Naive thymus-derived CD4-positive, alpha-beta T cell (primary cell): Measurements from ENCODE around the gene DIS3L2. TPM values are rescaled to one million over a fixed set of nuclear protein-coding genes. Genes with fewer than 3 reads are reported as not detected.
"Not testable (repeated sequence)": the region's sequence is repeated elsewhere in the genome, so short reads cannot be mapped to it uniquely, and the experiment has no call there.

ENCODE experiments used
- ATAC-seq: fragments of 150-1000 bp; cut with Tn5 transposase; 2 replicates; pipeline ENCODE4 v1.10.0; 2021; ENCODE audit warnings: mild to moderate bottlenecking, moderate library complexity
- CTCF ChIA-PET: fragments of 350-600 bp; sonication (Branson Sonifier 250); formaldehyde crosslinking; loops from one replicate; lab custom pipeline; 2021; ENCODE audit warnings: antibody characterized with exemption; lab: Charles Lee
- POLR2A ChIA-PET: fragments of 350-600 bp; sonication (Branson Sonifier 250); formaldehyde crosslinking; loops from one replicate; lab custom pipeline; 2021; ENCODE audit warnings: antibody characterized with exemption, inconsistent platforms; lab: Charles Lee
- DNase-seq, 9 donors: peaks; one replicate each; pipeline versions ENCODE4 v3.0.0 to v3.0.0-alpha.2; 2020 to 2022; ENCODE audit warnings: mixed read lengths in 1 of 9
- H3K27ac ChIP-seq: one replicate; pipeline ENCODE4 v1.7.0; 2013; ENCODE audit warnings: mild to moderate bottlenecking, low read depth, low read length, moderate library complexity
- H3K27me3 ChIP-seq, 2 donors: one replicate each; pipeline ENCODE4 v1.7.0; 2013; ENCODE audit warnings: low read length in 2 of 2, mild to moderate bottlenecking in 2 of 2, moderate library complexity in 2 of 2; ENCODE audit not compliant: control insufficient read depth in 2 of 2, insufficient read depth in 2 of 2
- H3K36me3 ChIP-seq, 3 experiments: 1 replicate in 2 of 3; 2 replicates in 1 of 3; pipeline ENCODE4 v1.7.0; 2013; ENCODE audit warnings: low read length in 3 of 3, mild to moderate bottlenecking in 3 of 3, moderate library complexity in 1 of 3; ENCODE audit not compliant: insufficient read depth in 3 of 3, control insufficient read depth in 2 of 3
- H3K4me1 ChIP-seq, 2 donors: one replicate each; pipeline ENCODE4 v1.7.0; 2013; ENCODE audit warnings: low read length in 2 of 2, mild to moderate bottlenecking in 2 of 2, moderate library complexity in 1 of 2; ENCODE audit not compliant: control insufficient read depth in 2 of 2, insufficient read depth in 2 of 2
- H3K4me3 ChIP-seq: 2 replicates; pipeline ENCODE4 v1.7.0; 2013; ENCODE audit warnings: mild to moderate bottlenecking, low read length
- H3K9me3 ChIP-seq, 3 experiments: 1 replicate in 2 of 3; 2 replicates in 1 of 3; pipeline ENCODE4 v1.7.0; 2013; ENCODE audit warnings: low read length in 3 of 3; ENCODE audit not compliant: control insufficient read depth in 2 of 3
- H3K27ac Mint-ChIP-seq, 9 donors: one replicate each; pipeline ENCODE4 v1.8.0; 2020 to 2022; ENCODE audit warnings: mixed read lengths in 9 of 9, mild to moderate bottlenecking in 8 of 9, moderate library complexity in 5 of 9, inconsistent platforms in 2 of 9
- H3K27me3 Mint-ChIP-seq, 5 donors: one replicate each; pipeline ENCODE4 v1.8.0; 2021 to 2022; ENCODE audit warnings: mixed read lengths in 5 of 5, mild to moderate bottlenecking in 1 of 5
- H3K36me3 Mint-ChIP-seq, 5 donors: one replicate each; pipeline ENCODE4 v1.8.0; 2020 to 2022; ENCODE audit warnings: mixed read lengths in 5 of 5, mild to moderate bottlenecking in 3 of 5, inconsistent platforms in 1 of 5
- H3K4me1 Mint-ChIP-seq, 7 donors: one replicate each; pipeline ENCODE4 v1.8.0; 2020 to 2022; ENCODE audit warnings: mixed read lengths in 7 of 7, mild to moderate bottlenecking in 3 of 7, inconsistent platforms in 1 of 7
- H3K4me3 Mint-ChIP-seq, 10 donors: one replicate each; pipeline ENCODE4 v1.8.0; 2020 to 2022; ENCODE audit warnings: mild to moderate bottlenecking in 10 of 10, mixed read lengths in 10 of 10, moderate library complexity in 6 of 10, inconsistent platforms in 2 of 10
- H3K9me3 Mint-ChIP-seq, 11 donors: one replicate each; pipeline ENCODE4 v1.8.0; 2020 to 2022; ENCODE audit warnings: mixed read lengths in 11 of 11, mild to moderate bottlenecking in 4 of 11, inconsistent platforms in 1 of 11, moderate library complexity in 1 of 11
- intact Hi-C, 2 donors: fragments of 100-400 bp; cut with micrococcal nuclease; formaldehyde crosslinking; loops; one replicate each; pipeline ENCODE4 v1.15.1; 2023
- polyA plus RNA-seq, 2 donors: library from polyadenylated mRNA; unstranded; fragments of 300-500 nt; fragmentation: Illumina TruSeq; gene quantifications; one replicate each; pipeline ENCODE4 v1.2.3, GENCODE V29; 2021
- total RNA-seq, 6 experiments: library from RNA in 5 of 6; stranded (reverse) in 5 of 6; gene quantifications; 1 replicate in 5 of 6; 2 replicates in 1 of 6; pipeline ENCODE4 v1.2.3 and lab custom pipeline; 2021 to 2026

Gene DIS3L2
- total and polyA plus RNA-seq, 7 experiments from 2014 or later, result 17.9 to 78.4 (median 59.7) TPM

DNA sequence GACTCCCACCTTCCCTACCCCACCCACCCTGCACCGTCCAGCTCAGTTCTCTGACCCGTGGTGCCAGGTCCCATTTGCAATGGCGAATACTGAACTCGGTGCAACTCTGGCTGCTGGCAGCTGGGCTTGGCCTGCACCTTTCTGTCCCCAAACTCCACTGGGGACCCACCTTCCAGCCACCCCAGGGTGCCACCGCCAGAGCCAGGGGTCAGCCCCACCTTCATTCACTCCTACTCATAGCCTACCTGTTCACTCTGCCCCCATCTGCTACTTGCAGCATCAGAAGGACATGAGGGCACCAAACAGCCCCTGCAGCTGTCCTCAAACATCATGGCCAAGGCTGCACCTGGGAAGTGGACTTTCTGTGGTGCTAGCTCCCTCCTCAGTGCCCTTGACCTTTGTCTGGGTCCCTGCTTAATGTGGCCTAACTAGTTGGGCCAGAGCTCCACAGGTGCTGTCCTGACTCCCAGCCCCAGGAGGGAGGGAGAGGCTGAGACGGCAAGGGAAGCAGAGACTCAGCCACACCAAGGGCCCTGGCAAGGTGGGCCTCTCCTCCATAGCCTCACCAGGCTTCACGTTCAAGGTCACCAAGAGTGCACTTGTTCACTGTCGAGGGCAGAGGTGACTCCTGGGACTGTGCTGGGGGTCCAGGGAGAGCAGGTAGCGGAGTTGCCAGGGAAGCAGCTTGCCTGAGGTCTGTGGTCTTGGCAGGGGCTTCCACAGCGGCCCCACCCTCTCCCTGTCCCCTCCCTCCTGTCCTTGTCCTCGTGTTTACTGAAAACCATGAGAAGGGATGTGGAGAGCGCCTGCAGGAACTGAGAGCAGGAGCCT lies 365.0 kb downstream of the DIS3L2 start:
- CTCF ChIA-PET, result interaction anchor here (0.7 to 2.7 kb wide), 9 partner anchors 11 to 426 kb away, joined by 3 to 10 read pairs (median 4); no protein-coding TSS in a partner anchor
- H3K36me3 Mint-ChIP-seq, H3K4me3 ChIP-seq, H3K9me3 Mint-ChIP-seq, ATAC-seq, H3K27ac ChIP-seq, H3K36me3 ChIP-seq, H3K27ac Mint-ChIP-seq, H3K9me3 ChIP-seq, H3K4me3 Mint-ChIP-seq, H3K27me3 Mint-ChIP-seq, H3K27me3 ChIP-seq: not testable (repeated sequence)
- peaks cover 13 to 19% of the 10 kb centered on the region in 2 donors for H3K4me1 ChIP-seq
- peaks cover 8 to 34% (median 20%) of the 10 kb centered on the region in 7 donors for H3K4me1 Mint-ChIP-seq
- DNase-seq, result peak in 1 of 9 donors; percentile 34
- POLR2A ChIA-PET, result interaction anchor here (0.6 to 1.6 kb wide), 2 partner anchors 17 to 119 kb away, joined by 3 to 5 read pairs; no protein-coding TSS in a partner anchor
- intact Hi-C loops, result loop anchor here (1.0 to 10.0 kb wide), 7 partner anchors 34 to 420 kb away; no protein-coding TSS in a partner anchor

DNA sequence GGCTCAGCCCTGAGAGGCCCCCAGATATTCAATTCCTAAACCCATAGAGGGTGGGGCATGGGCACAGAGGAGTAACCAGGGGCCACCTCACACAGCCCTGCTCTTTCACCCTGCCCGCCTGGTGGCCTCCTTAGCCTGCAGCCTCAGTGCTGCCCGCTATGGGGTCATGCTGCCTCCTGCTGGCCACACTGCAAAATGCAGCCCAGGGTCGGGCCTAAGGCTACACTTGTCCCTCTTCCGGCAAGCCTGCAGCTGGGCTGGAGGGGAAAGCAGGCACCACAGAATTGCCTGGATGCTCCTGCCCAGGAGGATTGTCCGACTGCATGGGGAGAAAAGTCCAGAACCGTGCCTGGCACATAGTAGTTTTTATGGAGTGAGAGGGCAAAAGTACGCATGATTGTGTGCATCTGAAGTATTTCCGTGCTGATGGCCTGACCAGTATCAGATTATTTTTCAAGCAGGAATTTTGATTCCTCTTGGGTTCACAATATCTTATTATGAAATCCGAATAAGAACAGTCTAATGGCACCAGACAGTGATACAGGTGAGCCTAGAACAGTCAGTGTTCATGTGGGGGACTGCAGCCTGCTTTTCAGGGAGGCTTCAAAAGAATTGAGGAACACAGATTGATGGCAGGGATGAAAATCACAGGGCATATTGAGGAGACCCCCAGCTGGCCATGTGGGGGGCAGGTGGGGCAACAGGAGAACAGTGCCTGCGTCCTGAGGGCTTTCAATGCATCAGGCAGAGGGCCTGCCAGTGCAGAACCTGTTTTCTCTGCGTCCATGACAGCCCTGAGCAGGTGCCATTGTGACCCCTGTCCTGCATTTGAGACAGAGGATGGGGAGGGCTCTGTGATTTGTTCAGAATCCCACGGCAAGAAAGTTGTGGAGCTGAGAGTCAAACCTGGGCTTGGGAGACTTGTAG lies 365.9 kb downstream of the DIS3L2 start:
- Mint-ChIP-seq H3K36me3 (no peaks in the 10 kb centered on the region), H3K27me3 (no peaks in the 10 kb centered on the region), H3K9me3 (no peaks in the 10 kb centered on the region), H3K4me1 (peaks cover 8 to 25% (median 13%) of the 10 kb centered on the region in 7 donors), H3K27ac (peak overlapping the region in 1 of 9 donors; percentile 32), H3K4me3 (no peak overlapping the region)
- H3K27ac ChIP-seq, result no peak overlapping the region
- POLR2A ChIA-PET, result no interaction called here
- H3K27me3 ChIP-seq, result no peaks in the 10 kb centered on the region
- DNase-seq (peak; percentile 72 to 94 (median 80)), ATAC-seq (peak; percentile 91)
- no peaks in the 10 kb centered on the region for H3K9me3 ChIP-seq
- no peaks in the 10 kb centered on the region for H3K36me3 ChIP-seq
- no peak overlapping the region for H3K4me3 ChIP-seq
- intact Hi-C loops, result loop anchor here (1.0 to 10.0 kb wide), 7 partner anchors 35 to 421 kb away; no protein-coding TSS in a partner anchor
- CTCF ChIA-PET, result interaction anchor here (0.5 to 2.7 kb wide), 11 partner anchors 12 to 427 kb away, joined by 3 to 10 read pairs (median 3); partner anchors contain the start of gene NPPC
- H3K4me1 ChIP-seq, result peaks cover 7 to 11% of the 10 kb centered on the region in 2 donors

- no peak overlapping the region for H3K4me3 ChIP-seq
- H3K27ac ChIP-seq, result no peak overlapping the region
- ATAC-seq (no peak), DNase-seq (no peak)
- no peaks in the 10 kb centered on the region for H3K9me3 ChIP-seq
- ChIA-PET CTCF (interaction anchor here (0.9 to 2.7 kb wide), 7 partner anchors 13 to 427 kb away, joined by 3 to 10 read pairs (median 3); partner anchors contain the start of gene NPPC), POLR2A (no interaction called here)
- Mint-ChIP-seq H3K27ac (no peak overlapping the region), H3K36me3 (no peaks in the 10 kb centered on the region), H3K4me1 (peaks cover 4 to 19% (median 6%) of the 10 kb centered on the region in 7 donors), H3K27me3 (no peaks in the 10 kb centered on the region), H3K9me3 (no peaks in the 10 kb centered on the region), H3K4me3 (no peak overlapping the region)
- intact Hi-C loops, result loop anchor here in 1 of 2 donors (5.0 to 10.0 kb wide), 2 partner anchors 93 to 186 kb away; no protein-coding TSS in a partner anchor
- peaks cover 0 to 4% of the 10 kb centered on the region in 2 donors for H3K4me1 ChIP-seq
- no peaks in the 10 kb centered on the region for H3K27me3 ChIP-seq
- H3K36me3 ChIP-seq, result no peaks in the 10 kb centered on the region
Measured at GRCh38 chr2:232328032-232328422, 366.5 kb downstream of the DIS3L2 start.

GRCh38 chr2:232328516-232329460 lies 367.3 kb downstream of the DIS3L2 start:
- CTCF ChIA-PET, result interaction anchor here (0.6 to 1.5 kb wide), 4 partner anchors 39 to 415 kb away, joined by 3 read pairs; no protein-coding TSS in a partner anchor
- ATAC-seq (no peak), DNase-seq (no peak)
- Mint-ChIP-seq H3K27me3 (no peaks in the 10 kb centered on the region), H3K4me3 (no peak overlapping the region), H3K27ac (no peak overlapping the region), H3K9me3 (no peaks in the 10 kb centered on the region), H3K4me1 (peaks cover 4 to 17% (median 6%) of the 10 kb centered on the region in 7 donors), H3K36me3 (no peaks in the 10 kb centered on the region)
- Histone ChIP-seq H3K9me3 (no peaks in the 10 kb centered on the region), H3K4me3 (no peak overlapping the region), H3K27ac (no peak overlapping the region), H3K4me1 (no peaks in the 10 kb centered on the region), H3K27me3 (no peaks in the 10 kb centered on the region), H3K36me3 (no peaks in the 10 kb centered on the region)
- POLR2A ChIA-PET, result no interaction called here
- intact Hi-C loops, result loop anchor here in 1 of 2 donors (5.0 to 10.0 kb wide), 2 partner anchors 94 to 186 kb away; no protein-coding TSS in a partner anchor

DNA sequence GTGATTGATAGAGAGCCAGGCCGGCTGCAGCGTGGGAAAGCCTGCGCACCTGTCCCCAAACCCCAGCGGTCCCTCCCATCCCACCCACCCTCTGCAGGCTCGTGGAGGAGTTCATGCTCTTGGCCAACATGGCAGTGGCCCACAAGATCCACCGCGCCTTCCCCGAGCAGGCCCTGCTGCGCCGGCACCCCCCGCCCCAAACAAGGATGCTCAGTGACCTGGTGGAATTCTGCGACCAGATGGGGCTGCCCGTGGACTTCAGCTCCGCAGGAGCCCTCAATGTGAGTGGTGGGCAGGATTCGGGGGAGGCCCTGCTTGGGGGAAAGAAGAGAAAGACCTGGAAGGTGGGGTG lies 368.2 kb downstream of the DIS3L2 start:
- no peaks in the 10 kb centered on the region for H3K36me3 Mint-ChIP-seq
- peaks cover 2 to 14% (median 6%) of the 10 kb centered on the region in 7 donors for H3K4me1 Mint-ChIP-seq
- ATAC-seq, result no peak
- no peak for DNase-seq
- Histone ChIP-seq H3K4me3 (no peak overlapping the region), H3K4me1 (no peaks in the 10 kb centered on the region), H3K36me3 (peaks cover 0 to 6% (median 0%) of the 10 kb centered on the region in 3 experiments), H3K27me3 (no peaks in the 10 kb centered on the region), H3K9me3 (no peaks in the 10 kb centered on the region), H3K27ac (no peak overlapping the region)
- H3K9me3 Mint-ChIP-seq, result no peaks in the 10 kb centered on the region
- H3K4me3 Mint-ChIP-seq, result no peak overlapping the region
- no peak overlapping the region for H3K27ac Mint-ChIP-seq
- H3K27me3 Mint-ChIP-seq, result no peaks in the 10 kb centered on the region
- intact Hi-C loops, result loop anchor here in 1 of 2 donors (5.0 to 10.0 kb wide), 2 partner anchors 95 to 187 kb away; no protein-coding TSS in a partner anchor
- ChIA-PET CTCF (no interaction called here), POLR2A (no interaction called here)
